ENCODE measurements around the gene SLC13A3.

DNA sequence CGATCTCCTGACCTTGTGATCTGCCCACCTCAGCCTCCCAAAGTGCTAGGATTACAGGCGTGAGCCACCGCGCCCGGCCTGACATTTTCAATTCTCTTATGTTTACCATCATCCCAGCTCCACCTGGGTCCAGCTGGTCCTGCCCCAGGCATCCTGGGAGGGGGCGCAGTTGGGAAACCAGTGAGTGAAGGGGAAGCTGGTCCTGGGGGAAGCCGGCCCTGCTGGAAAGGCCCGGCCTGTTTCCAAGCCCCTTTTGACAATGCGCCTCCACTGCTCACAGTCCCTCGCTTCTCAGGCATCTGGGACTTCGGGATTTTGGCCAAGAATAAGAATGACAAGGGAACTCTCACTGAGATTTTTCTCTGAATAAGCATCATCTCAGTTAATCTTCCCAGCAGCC is 14.2 kb downstream of the SLC13A3 start:
- TF ChIP-seq, protein P1, sequence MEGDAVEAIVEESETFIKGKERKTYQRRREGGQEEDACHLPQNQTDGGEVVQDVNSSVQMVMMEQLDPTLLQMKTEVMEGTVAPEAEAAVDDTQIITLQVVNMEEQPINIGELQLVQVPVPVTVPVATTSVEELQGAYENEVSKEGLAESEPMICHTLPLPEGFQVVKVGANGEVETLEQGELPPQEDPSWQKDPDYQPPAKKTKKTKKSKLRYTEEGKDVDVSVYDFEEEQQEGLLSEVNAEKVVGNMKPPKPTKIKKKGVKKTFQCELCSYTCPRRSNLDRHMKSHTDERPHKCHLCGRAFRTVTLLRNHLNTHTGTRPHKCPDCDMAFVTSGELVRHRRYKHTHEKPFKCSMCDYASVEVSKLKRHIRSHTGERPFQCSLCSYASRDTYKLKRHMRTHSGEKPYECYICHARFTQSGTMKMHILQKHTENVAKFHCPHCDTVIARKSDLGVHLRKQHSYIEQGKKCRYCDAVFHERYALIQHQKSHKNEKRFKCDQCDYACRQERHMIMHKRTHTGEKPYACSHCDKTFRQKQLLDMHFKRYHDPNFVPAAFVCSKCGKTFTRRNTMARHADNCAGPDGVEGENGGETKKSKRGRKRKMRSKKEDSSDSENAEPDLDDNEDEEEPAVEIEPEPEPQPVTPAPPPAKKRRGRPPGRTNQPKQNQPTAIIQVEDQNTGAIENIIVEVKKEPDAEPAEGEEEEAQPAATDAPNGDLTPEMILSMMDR (conservative IDR thresholded peaks at IDR 0.05): no peak
- no peak for TF ChIP-seq ZFX (IDR thresholded peaks at IDR 0.05)

All from C4-2B (cell line).